Fibroblast of lung (primary cell): ENCODE data around the gene EVA1B.

Experiments used
- EZH2 ChIP-seq: IDR thresholded peaks from 2 replicates; pipeline ENCODE4 v1.5.1; 2012; ENCODE audit warnings: low read length, control low read depth, mild to moderate bottlenecking; ENCODE audit errors: missing control alignments
- TF ChIP-seq, protein P1 (sequence below), 2 donors: IDR thresholded peaks in 1 of 2; conservative IDR thresholded peaks in 1 of 2; 1 replicate in 1 of 2; 2 replicates in 1 of 2; pipeline ENCODE4 v1.5.1; 2011 to 2012; ENCODE audit warnings: low read length in 2 of 2, control low read depth in 1 of 2, inconsistent platforms in 1 of 2, low read depth in 1 of 2, mild to moderate bottlenecking in 1 of 2

GRCh38 chr1:36273024-36273423, 50.4 kb downstream of the EVA1B start:
- TF ChIP-seq, protein P1, sequence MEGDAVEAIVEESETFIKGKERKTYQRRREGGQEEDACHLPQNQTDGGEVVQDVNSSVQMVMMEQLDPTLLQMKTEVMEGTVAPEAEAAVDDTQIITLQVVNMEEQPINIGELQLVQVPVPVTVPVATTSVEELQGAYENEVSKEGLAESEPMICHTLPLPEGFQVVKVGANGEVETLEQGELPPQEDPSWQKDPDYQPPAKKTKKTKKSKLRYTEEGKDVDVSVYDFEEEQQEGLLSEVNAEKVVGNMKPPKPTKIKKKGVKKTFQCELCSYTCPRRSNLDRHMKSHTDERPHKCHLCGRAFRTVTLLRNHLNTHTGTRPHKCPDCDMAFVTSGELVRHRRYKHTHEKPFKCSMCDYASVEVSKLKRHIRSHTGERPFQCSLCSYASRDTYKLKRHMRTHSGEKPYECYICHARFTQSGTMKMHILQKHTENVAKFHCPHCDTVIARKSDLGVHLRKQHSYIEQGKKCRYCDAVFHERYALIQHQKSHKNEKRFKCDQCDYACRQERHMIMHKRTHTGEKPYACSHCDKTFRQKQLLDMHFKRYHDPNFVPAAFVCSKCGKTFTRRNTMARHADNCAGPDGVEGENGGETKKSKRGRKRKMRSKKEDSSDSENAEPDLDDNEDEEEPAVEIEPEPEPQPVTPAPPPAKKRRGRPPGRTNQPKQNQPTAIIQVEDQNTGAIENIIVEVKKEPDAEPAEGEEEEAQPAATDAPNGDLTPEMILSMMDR (conservative IDR thresholded peaks at IDR 0.05 in 1 of 2, IDR thresholded peaks at IDR 0.05 in 1 of 2; ENCODE audit: low read depth in 1 of 2, low read length in 2 of 2), result no peak
- no peak for TF ChIP-seq EZH2
